WTC11 (cell line): ENCODE measurements around the gene SLC29A1. TPM values are rescaled to one million over a fixed set of nuclear protein-coding genes. Genes with fewer than 3 reads are reported as not detected.
A peak's percentile ranks its signal among the peaks of the same experiment; 100 is the strongest.

ENCODE experiments used
- ATAC-seq: fragments of 200-7000 bp; cut with Tn5 transposase; 2 replicates; pipeline ENCODE4 v1.10.0; 2021; ENCODE audit warnings: mild to moderate bottlenecking, moderate library complexity
- CTCF ChIA-PET: fragments of 300-600 bp; sonication (Branson Sonifier 250); formaldehyde crosslinking; loops from one replicate; lab custom pipeline; 2021; ENCODE audit warnings: antibody characterized with exemption; lab: Charles Lee
- POLR2A ChIA-PET: fragments of 350-600 bp; sonication (Branson Sonifier 250); formaldehyde crosslinking; loops from one replicate; lab custom pipeline; 2021; ENCODE audit warnings: antibody characterized with exemption; lab: Charles Lee
- DNase-seq: peaks from one replicate; pipeline ENCODE4 v3.0.0; 2021; ENCODE audit warnings: low spot score
- H3K27ac Mint-ChIP-seq: 2 replicates; pipeline ENCODE4 v1.8.0; 2021; ENCODE audit warnings: mixed read lengths
- H3K27me3 Mint-ChIP-seq: 2 replicates; pipeline ENCODE4 v1.8.0; 2021; ENCODE audit warnings: low read depth, mild to moderate bottlenecking, moderate library complexity, mixed read lengths
- H3K36me3 Mint-ChIP-seq: 2 replicates; pipeline ENCODE4 v1.8.0; 2021; ENCODE audit warnings: mixed read lengths
- H3K4me1 Mint-ChIP-seq: 2 replicates; pipeline ENCODE4 v1.8.0; 2022; ENCODE audit warnings: mixed read lengths
- H3K4me3 Mint-ChIP-seq: 2 replicates; pipeline ENCODE4 v1.8.0; 2021; ENCODE audit warnings: mild to moderate bottlenecking, moderate library complexity, mixed read lengths
- H3K9me3 Mint-ChIP-seq: 2 replicates; pipeline ENCODE4 v1.8.0; 2021; ENCODE audit warnings: mixed read lengths
- JAZF1 ChIP-seq: fragments of 250-450 bp; sonication (Bioruptor Pico); IDR thresholded peaks from 2 replicates; pipeline ENCODE4 v1.9.0; 2021; ENCODE audit warnings: moderate library complexity, mild to moderate bottlenecking, inconsistent platforms
- NFATC4 ChIP-seq: fragments of 250-450 bp; sonication (Bioruptor Pico); IDR thresholded peaks from 2 replicates; pipeline ENCODE4 v1.9.0; 2021; ENCODE audit warnings: mild to moderate bottlenecking
- NFYB ChIP-seq: sonication (generic); formaldehyde crosslinking; conservative IDR thresholded peaks from 2 replicates; pipeline ENCODE4 v1.8.0; 2022; ENCODE audit warnings: low read depth, missing genetic modification reagents
- RELA ChIP-seq: sonication (generic); formaldehyde crosslinking; IDR thresholded peaks from 2 replicates; pipeline ENCODE4 v1.8.1; 2022; ENCODE audit warnings: missing genetic modification reagents, mild to moderate bottlenecking, borderline replicate concordance
- RORB ChIP-seq: fragments of 250-450 bp; sonication (Bioruptor Pico); IDR thresholded peaks from 2 replicates; pipeline ENCODE4 v1.9.0; 2021; ENCODE audit warnings: mild to moderate bottlenecking
- ZNF121 ChIP-seq: sonication (generic); formaldehyde crosslinking; IDR thresholded peaks from 2 replicates; pipeline ENCODE4 v1.8.0; 2023; ENCODE audit warnings: missing genetic modification reagents
- ZNF281 ChIP-seq: sonication (generic); formaldehyde crosslinking; IDR thresholded peaks from 2 replicates; pipeline ENCODE4 v1.8.0; 2023; ENCODE audit warnings: mild to moderate bottlenecking, missing genetic modification reagents
- total RNA-seq: library from RNA; stranded (reverse); gene quantifications from 3 replicates; pipeline ENCODE4 v1.2.3, GENCODE V29; 2021
- TF ChIP-seq, protein P1 (sequence below): sonication (generic); formaldehyde crosslinking; conservative IDR thresholded peaks from 2 replicates; pipeline ENCODE4 v1.8.1; 2022; ENCODE audit warnings: mild to moderate bottlenecking, missing genetic modification reagents
- TF ChIP-seq, protein P2 (sequence below): fragments of 250-450 bp; sonication (Bioruptor Pico); IDR thresholded peaks from 2 replicates; pipeline ENCODE4 v1.9.0; 2021; ENCODE audit warnings: mild to moderate bottlenecking, borderline replicate concordance
- TF ChIP-seq, protein P3 (sequence below): sonication (generic); formaldehyde crosslinking; IDR thresholded peaks from 2 replicates; pipeline ENCODE4 v1.8.0; 2022; ENCODE audit warnings: mild to moderate bottlenecking, missing genetic modification reagents

The SLC29A1 gene
- total RNA-seq, 1 experiment from 2014 or later: 139 TPM

- CTCF ChIA-PET: interaction anchor here (1.3 to 3.5 kb wide), 4 partner anchors 22 to 35 kb away, joined by 5 to 28 read pairs (median 8); no protein-coding TSS in a partner anchor
These were observed 23.5 kb upstream of the SLC29A1 start for GRCh38 chr6:44199883-44200282.

GRCh38 chr6:44201200-44201599, 22.2 kb upstream of the SLC29A1 start:
- TF ChIP-seq RELA (CRISPR knock-in tag) (no peak), NFATC4 (CRISPR knock-in tag) (no peak), RORB (CRISPR knock-in tag) (no peak), JAZF1 (CRISPR knock-in tag) (no peak), ZNF281 (CRISPR knock-in tag) (no peak), ZNF121 (CRISPR knock-in tag) (no peak)
- TF ChIP-seq, protein P1, sequence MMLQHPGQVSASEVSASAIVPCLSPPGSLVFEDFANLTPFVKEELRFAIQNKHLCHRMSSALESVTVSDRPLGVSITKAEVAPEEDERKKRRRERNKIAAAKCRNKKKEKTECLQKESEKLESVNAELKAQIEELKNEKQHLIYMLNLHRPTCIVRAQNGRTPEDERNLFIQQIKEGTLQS (CRISPR knock-in tag): no peak
- TF ChIP-seq, protein P2, sequence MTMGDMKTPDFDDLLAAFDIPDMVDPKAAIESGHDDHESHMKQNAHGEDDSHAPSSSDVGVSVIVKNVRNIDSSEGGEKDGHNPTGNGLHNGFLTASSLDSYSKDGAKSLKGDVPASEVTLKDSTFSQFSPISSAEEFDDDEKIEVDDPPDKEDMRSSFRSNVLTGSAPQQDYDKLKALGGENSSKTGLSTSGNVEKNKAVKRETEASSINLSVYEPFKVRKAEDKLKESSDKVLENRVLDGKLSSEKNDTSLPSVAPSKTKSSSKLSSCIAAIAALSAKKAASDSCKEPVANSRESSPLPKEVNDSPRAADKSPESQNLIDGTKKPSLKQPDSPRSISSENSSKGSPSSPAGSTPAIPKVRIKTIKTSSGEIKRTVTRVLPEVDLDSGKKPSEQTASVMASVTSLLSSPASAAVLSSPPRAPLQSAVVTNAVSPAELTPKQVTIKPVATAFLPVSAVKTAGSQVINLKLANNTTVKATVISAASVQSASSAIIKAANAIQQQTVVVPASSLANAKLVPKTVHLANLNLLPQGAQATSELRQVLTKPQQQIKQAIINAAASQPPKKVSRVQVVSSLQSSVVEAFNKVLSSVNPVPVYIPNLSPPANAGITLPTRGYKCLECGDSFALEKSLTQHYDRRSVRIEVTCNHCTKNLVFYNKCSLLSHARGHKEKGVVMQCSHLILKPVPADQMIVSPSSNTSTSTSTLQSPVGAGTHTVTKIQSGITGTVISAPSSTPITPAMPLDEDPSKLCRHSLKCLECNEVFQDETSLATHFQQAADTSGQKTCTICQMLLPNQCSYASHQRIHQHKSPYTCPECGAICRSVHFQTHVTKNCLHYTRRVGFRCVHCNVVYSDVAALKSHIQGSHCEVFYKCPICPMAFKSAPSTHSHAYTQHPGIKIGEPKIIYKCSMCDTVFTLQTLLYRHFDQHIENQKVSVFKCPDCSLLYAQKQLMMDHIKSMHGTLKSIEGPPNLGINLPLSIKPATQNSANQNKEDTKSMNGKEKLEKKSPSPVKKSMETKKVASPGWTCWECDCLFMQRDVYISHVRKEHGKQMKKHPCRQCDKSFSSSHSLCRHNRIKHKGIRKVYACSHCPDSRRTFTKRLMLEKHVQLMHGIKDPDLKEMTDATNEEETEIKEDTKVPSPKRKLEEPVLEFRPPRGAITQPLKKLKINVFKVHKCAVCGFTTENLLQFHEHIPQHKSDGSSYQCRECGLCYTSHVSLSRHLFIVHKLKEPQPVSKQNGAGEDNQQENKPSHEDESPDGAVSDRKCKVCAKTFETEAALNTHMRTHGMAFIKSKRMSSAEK (CRISPR knock-in tag): no peak
- peak overlapping the region; percentile 87 for H3K27ac Mint-ChIP-seq
- POLR2A ChIA-PET: interaction anchor here (0.6 to 1.3 kb wide), 4 partner anchors 18 to 45 kb away, joined by 3 to 5 read pairs (median 4); partner anchors contain the start of genes HSP90AB1 and SLC29A1

More at GRCh38 chr6:44199883-44200282, 23.5 kb upstream of the SLC29A1 start:
- Mint-ChIP-seq H3K9me3 (no peaks in the 10 kb centered on the region), H3K36me3 (no peaks in the 10 kb centered on the region), H3K27ac (no peak overlapping the region), H3K4me1 (peaks cover 44% of the 10 kb centered on the region), H3K4me3 (no peak overlapping the region), H3K27me3 (no peaks in the 10 kb centered on the region; the same call in 1 of the 2 replicates)
- ATAC-seq (no peak), DNase-seq (no peak)
- TF ChIP-seq, protein P3, sequence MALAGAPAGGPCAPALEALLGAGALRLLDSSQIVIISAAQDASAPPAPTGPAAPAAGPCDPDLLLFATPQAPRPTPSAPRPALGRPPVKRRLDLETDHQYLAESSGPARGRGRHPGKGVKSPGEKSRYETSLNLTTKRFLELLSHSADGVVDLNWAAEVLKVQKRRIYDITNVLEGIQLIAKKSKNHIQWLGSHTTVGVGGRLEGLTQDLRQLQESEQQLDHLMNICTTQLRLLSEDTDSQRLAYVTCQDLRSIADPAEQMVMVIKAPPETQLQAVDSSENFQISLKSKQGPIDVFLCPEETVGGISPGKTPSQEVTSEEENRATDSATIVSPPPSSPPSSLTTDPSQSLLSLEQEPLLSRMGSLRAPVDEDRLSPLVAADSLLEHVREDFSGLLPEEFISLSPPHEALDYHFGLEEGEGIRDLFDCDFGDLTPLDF (CRISPR knock-in tag): no peak
- TF ChIP-seq RORB (CRISPR knock-in tag) (no peak), NFYB (CRISPR knock-in tag) (no peak)
- TF ChIP-seq, protein P2 (CRISPR knock-in tag): no peak
- POLR2A ChIA-PET: interaction anchor here (0.8 to 1.1 kb wide), 2 partner anchors 22 to 23 kb away, joined by 3 to 4 read pairs; partner anchors contain the start of gene SLC29A1

More at GRCh38 chr6:44201200-44201599, 22.2 kb upstream of the SLC29A1 start:
- Mint-ChIP-seq H3K4me3 (no peak overlapping the region), H3K9me3 (no peaks in the 10 kb centered on the region), H3K27me3 (no peaks in the 10 kb centered on the region; the same call in 1 of the 2 replicates), H3K36me3 (no peaks in the 10 kb centered on the region), H3K4me1 (peaks cover 47% of the 10 kb centered on the region)
- CTCF ChIA-PET: interaction anchor here (0.6 to 3.5 kb wide), 9 partner anchors 9 to 122 kb away, joined by 3 to 28 read pairs (median 5); no protein-coding TSS in a partner anchor
- DNase-seq: no peak
- ATAC-seq: peak; percentile 41
